Pons (tissue), 1 donor: ENCODE results near the gene SNX6.
"Not testable (repeated sequence)": the region's sequence is repeated elsewhere in the genome, so short reads cannot be mapped to it uniquely, and the experiment has no call there.

Experiments used
- DNase-seq: peaks from one replicate; pipeline ENCODE4 v3.0.0-alpha.2; 2016; ENCODE audit warnings: low spot score

The SNX6 gene

GRCh38 chr14:34629657-34630529 lies at the start of gene SNX6:
Gene SNX6, minus strand, starts transcription at chr14:34630148. Its CDS starts 32 bp downstream, at chr14:34630116.
- DNase-seq, result peak; percentile 84

- DNase-seq, result no peak
These were observed 48.8 kb upstream of the SNX6 start for GRCh38 chr14:34678735-34679134.

- no peak for DNase-seq
These were observed 48.4 kb upstream of the SNX6 start for GRCh38 chr14:34678306-34678705.

- DNase-seq, result no peak
These were observed 46.7 kb upstream of the SNX6 start for GRCh38 chr14:34676516-34677211.

GRCh38 chr14:34673702-34674101 lies 43.8 kb upstream of the SNX6 start:
- no peak for DNase-seq

GRCh38 chr14:34671716-34672115 lies 41.8 kb upstream of the SNX6 start:
- no peak for DNase-seq

GRCh38 chr14:34668111-34668510 lies 38.2 kb upstream of the SNX6 start:
- DNase-seq, result no peak

GRCh38 chr14:34667007-34667406 lies 37.1 kb upstream of the SNX6 start:
- DNase-seq, result no peak

GRCh38 chr14:34665785-34666435 lies 36.0 kb upstream of the SNX6 start:
- no peak for DNase-seq

GRCh38 chr14:34662561-34663088 lies 32.7 kb upstream of the SNX6 start:
- no peak for DNase-seq

GRCh38 chr14:34660796-34661195 lies 30.8 kb upstream of the SNX6 start:
- no peak for DNase-seq

- no peak for DNase-seq
These were observed 26.0 kb upstream of the SNX6 start for GRCh38 chr14:34655959-34656358.

GRCh38 chr14:34653073-34653472 lies 23.1 kb upstream of the SNX6 start:
- DNase-seq, result not testable (repeated sequence)

- DNase-seq, result not testable (repeated sequence)
These were observed 22.4 kb upstream of the SNX6 start for GRCh38 chr14:34652348-34652747.

GRCh38 chr14:34650786-34651584 lies 21.0 kb upstream of the SNX6 start:
- DNase-seq, result no peak

- DNase-seq, result not testable (repeated sequence)
These were observed 20.1 kb upstream of the SNX6 start for GRCh38 chr14:34650006-34650405.

- DNase-seq, result no peak
These were observed 19.4 kb upstream of the SNX6 start for GRCh38 chr14:34649344-34649743.

- no peak for DNase-seq
These were observed 16.8 kb upstream of the SNX6 start for GRCh38 chr14:34646570-34647255.

- no peak for DNase-seq
These were observed 13.4 kb upstream of the SNX6 start for GRCh38 chr14:34643361-34643760.

GRCh38 chr14:34642595-34642994 lies 12.6 kb upstream of the SNX6 start:
- DNase-seq, result no peak

- DNase-seq, result no peak
These were observed 10.9 kb upstream of the SNX6 start for GRCh38 chr14:34640826-34641225.
